Loucy (cell line): ENCODE data around the gene BABAM2.
"Not testable (repeated sequence)": the region's sequence is repeated elsewhere in the genome, so short reads cannot be mapped to it uniquely, and the experiment has no call there.

Experiments used
- H2AFZ ChIP-seq: fragments of 200-600 bp; sonication (generic); 2 replicates; pipeline ENCODE4 v1.6.0; 2016; ENCODE audit warnings: antibody characterized with exemption, mild to moderate bottlenecking, low read length, moderate library complexity
- H3F3A ChIP-seq: fragments of 200-600 bp; 2 replicates; pipeline ENCODE4 v1.6.0; 2016; ENCODE audit warnings: antibody characterized with exemption, low read depth, mild to moderate bottlenecking
- H3K27me3 ChIP-seq: fragments of 200-600 bp; sonication (generic); 2 replicates; pipeline ENCODE4 v1.6.1; 2014; ENCODE audit warnings: low read length, mild to moderate bottlenecking; ENCODE audit not compliant: insufficient read depth, poor library complexity, severe bottlenecking
- H3K36me3 ChIP-seq: fragments of 200-600 bp; sonication (generic); 2 replicates; pipeline ENCODE4 v1.6.1; 2016; ENCODE audit warnings: low read length; ENCODE audit not compliant: insufficient read depth
- H3K4me1 ChIP-seq: fragments of 200-600 bp; sonication (generic); 2 replicates; pipeline ENCODE4 v1.5.1; 2014; ENCODE audit warnings: low read length, mild to moderate bottlenecking; ENCODE audit not compliant: insufficient read depth, poor library complexity, severe bottlenecking
- H3K4me2 ChIP-seq: fragments of 200-600 bp; sonication (generic); 2 replicates; pipeline ENCODE4 v1.6.0; 2014; ENCODE audit warnings: antibody characterized with exemption, low read length, low read depth, mild to moderate bottlenecking; ENCODE audit not compliant: poor library complexity, severe bottlenecking
- H3K4me3 ChIP-seq: fragments of 200-600 bp; sonication (generic); 2 replicates; pipeline ENCODE4 v1.5.1; 2014; ENCODE audit warnings: low read length, mild to moderate bottlenecking, mixed read lengths; ENCODE audit not compliant: poor library complexity, severe bottlenecking
- H3K79me2 ChIP-seq: fragments of 200-600 bp; sonication (generic); 2 replicates; pipeline ENCODE4 v1.6.1; 2014; ENCODE audit warnings: low read length; ENCODE audit not compliant: insufficient read depth
- H3K9ac ChIP-seq: fragments of 200-600 bp; sonication (generic); 2 replicates; pipeline ENCODE4 v1.6.0; 2014; ENCODE audit warnings: mild to moderate bottlenecking, low read depth, low read length, moderate library complexity; ENCODE audit not compliant: poor library complexity, severe bottlenecking
- H3K9me2 ChIP-seq: fragments of 200-600 bp; sonication (generic); replicated peaks from 2 replicates; pipeline ENCODE4 v1.6.1; 2016; ENCODE audit warnings: low read depth, low read length, mixed read lengths
- H3K9me3 ChIP-seq: fragments of 200-600 bp; sonication (generic); 2 replicates; pipeline ENCODE4 v1.6.1; 2014; ENCODE audit warnings: mild to moderate bottlenecking, antibody characterized with exemption, low read length, low read depth; ENCODE audit not compliant: insufficient read depth
- H4K20me1 ChIP-seq: fragments of 200-600 bp; sonication (generic); 2 replicates; pipeline ENCODE4 v1.6.0; 2014; ENCODE audit warnings: antibody characterized with exemption, low read length, mild to moderate bottlenecking; ENCODE audit not compliant: insufficient read depth, poor library complexity, severe bottlenecking
- EZH2phosphoT487 ChIP-seq: fragments of 200-600 bp; IDR thresholded peaks from 2 replicates; pipeline ENCODE4 v1.6.1; 2018; ENCODE audit warnings: antibody characterized with exemption, mild to moderate bottlenecking, moderate library complexity, borderline replicate concordance
- TF ChIP-seq, protein P1 (sequence below): fragments of 200-600 bp; sonication (generic); conservative IDR thresholded peaks from 2 replicates; pipeline ENCODE4 v1.5.1; 2014; ENCODE audit warnings: mild to moderate bottlenecking, antibody characterized with exemption, low read length

The BABAM2 gene

GRCh38 chr2:28102455-28102874 lies 211.9 kb downstream of the BABAM2 start:
- Histone ChIP-seq H3K4me3 (no peak overlapping the region), H3K9me3 (no peaks in the 10 kb centered on the region), H3K9ac (no peak overlapping the region)

DNA sequence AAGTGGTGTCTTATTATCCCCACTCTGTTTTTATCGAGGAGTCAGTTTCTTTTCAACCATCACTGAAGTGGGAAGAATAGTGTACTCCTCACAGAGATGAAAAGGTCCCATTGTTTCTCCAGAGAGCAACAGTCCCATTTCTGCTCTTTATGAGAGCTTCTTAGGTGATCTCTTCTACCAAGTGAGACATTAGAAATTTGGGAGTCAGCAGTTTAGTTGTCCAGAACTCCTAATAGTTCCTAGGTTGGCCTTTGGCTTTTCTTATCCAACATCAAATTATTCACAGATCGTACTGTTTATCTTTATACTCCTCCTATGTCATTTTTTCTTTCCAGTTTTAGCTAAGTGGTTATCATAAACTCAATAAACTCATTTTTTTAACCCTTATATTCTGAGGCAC lies 213.1 kb downstream of the BABAM2 start:
- no peaks in the 10 kb centered on the region for H3K9me2 ChIP-seq
- no peaks in the 10 kb centered on the region for H3K9me3 ChIP-seq
- no peaks in the 10 kb centered on the region for H4K20me1 ChIP-seq
- no peak overlapping the region for H3K4me3 ChIP-seq
- H2AFZ ChIP-seq, result no peak overlapping the region
- no peaks in the 10 kb centered on the region for H3F3A ChIP-seq
- no peaks in the 10 kb centered on the region for H3K27me3 ChIP-seq
- TF ChIP-seq EZH2phosphoT487, result no peak
- TF ChIP-seq, protein P1, sequence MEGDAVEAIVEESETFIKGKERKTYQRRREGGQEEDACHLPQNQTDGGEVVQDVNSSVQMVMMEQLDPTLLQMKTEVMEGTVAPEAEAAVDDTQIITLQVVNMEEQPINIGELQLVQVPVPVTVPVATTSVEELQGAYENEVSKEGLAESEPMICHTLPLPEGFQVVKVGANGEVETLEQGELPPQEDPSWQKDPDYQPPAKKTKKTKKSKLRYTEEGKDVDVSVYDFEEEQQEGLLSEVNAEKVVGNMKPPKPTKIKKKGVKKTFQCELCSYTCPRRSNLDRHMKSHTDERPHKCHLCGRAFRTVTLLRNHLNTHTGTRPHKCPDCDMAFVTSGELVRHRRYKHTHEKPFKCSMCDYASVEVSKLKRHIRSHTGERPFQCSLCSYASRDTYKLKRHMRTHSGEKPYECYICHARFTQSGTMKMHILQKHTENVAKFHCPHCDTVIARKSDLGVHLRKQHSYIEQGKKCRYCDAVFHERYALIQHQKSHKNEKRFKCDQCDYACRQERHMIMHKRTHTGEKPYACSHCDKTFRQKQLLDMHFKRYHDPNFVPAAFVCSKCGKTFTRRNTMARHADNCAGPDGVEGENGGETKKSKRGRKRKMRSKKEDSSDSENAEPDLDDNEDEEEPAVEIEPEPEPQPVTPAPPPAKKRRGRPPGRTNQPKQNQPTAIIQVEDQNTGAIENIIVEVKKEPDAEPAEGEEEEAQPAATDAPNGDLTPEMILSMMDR, result no peak
- no peaks in the 10 kb centered on the region for H3K79me2 ChIP-seq
- H3K4me2 ChIP-seq, result no peak overlapping the region
- H3K36me3 ChIP-seq, result no peaks in the 10 kb centered on the region
- no peak overlapping the region for H3K9ac ChIP-seq
- peaks cover 15% of the 10 kb centered on the region for H3K4me1 ChIP-seq

More at GRCh38 chr2:28102455-28102874, 211.9 kb downstream of the BABAM2 start:
- Histone ChIP-seq H3K27me3 (no peaks in the 10 kb centered on the region), H3K4me2 (no peak overlapping the region), H4K20me1 (no peaks in the 10 kb centered on the region), H3K79me2 (no peaks in the 10 kb centered on the region), H3K36me3 (no peaks in the 10 kb centered on the region), H3K4me1 (peaks cover 15% of the 10 kb centered on the region), H2AFZ (no peak overlapping the region), H3K9me2 (no peaks in the 10 kb centered on the region), H3F3A (no peaks in the 10 kb centered on the region)
- TF ChIP-seq EZH2phosphoT487, result no peak
- TF ChIP-seq, protein P1, result no peak

DNA sequence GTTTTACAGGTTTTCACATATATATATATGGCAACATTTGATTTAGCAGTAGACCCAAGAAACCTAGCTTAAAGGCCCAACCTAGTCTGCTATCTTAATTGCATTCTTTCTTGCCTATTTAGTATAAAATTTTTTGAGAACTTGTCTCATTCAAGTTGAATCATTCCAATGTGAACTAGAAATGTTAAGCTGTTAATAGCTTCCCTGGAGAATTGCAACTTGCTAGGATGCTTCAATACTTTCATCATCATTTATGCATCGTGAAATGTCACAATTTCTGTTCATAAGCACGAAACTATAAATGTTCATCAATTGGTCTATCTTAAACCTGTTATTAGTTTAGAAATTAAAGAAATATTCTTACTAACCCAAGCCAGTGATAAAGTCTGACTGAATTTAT lies 217.6 kb downstream of the BABAM2 start:
- TF ChIP-seq, protein P1, result no peak
- no peak for TF ChIP-seq EZH2phosphoT487
- H3K79me2 ChIP-seq, result no peaks in the 10 kb centered on the region
- no peaks in the 10 kb centered on the region for H3K9me2 ChIP-seq
- H3K27me3 ChIP-seq, result no peaks in the 10 kb centered on the region
- H4K20me1 ChIP-seq, result no peaks in the 10 kb centered on the region
- H3K4me3 ChIP-seq, result no peak overlapping the region
- H3K4me1 ChIP-seq, result peaks cover 4% of the 10 kb centered on the region
- H3K4me2 ChIP-seq, result no peak overlapping the region
- H3K9ac ChIP-seq, result no peak overlapping the region
- H3K36me3 ChIP-seq, result no peaks in the 10 kb centered on the region
- H3K9me3 ChIP-seq, result no peaks in the 10 kb centered on the region
- H3F3A ChIP-seq, result peaks cover 3% of the 10 kb centered on the region; the same call in 1 of the 2 replicates
- H2AFZ ChIP-seq, result no peak overlapping the region

GRCh38 chr2:28113771-28114170 lies 223.2 kb downstream of the BABAM2 start:
- H4K20me1 ChIP-seq, H2AFZ ChIP-seq, H3F3A ChIP-seq: not testable (repeated sequence)

More at GRCh38 chr2:28113771-28114170, 223.2 kb downstream of the BABAM2 start:
- not testable (repeated sequence) for H3K9me3 ChIP-seq, H3K79me2 ChIP-seq, H3K36me3 ChIP-seq, H3K9ac ChIP-seq, H3K4me2 ChIP-seq, H3K27me3 ChIP-seq, H3K9me2 ChIP-seq, H3K4me3 ChIP-seq
- H3K4me1 ChIP-seq, result peaks cover 19% of the 10 kb centered on the region
